ENCODE data around the gene ATG3.
A peak's percentile ranks its signal among the peaks of the same experiment; 100 is the strongest.
"Not testable (repeated sequence)": the region's sequence is repeated elsewhere in the genome, so short reads cannot be mapped to it uniquely, and the experiment has no call there.

ATG3 gene

GRCh38 chr3:112569265-112569664 lies 7.5 kb upstream of the ATG3 start:
- no CpG with 5 or more reads among the region's 1 CpG for WGBS (ENCODE audit: extremely low coverage, insufficient coverage, low lambda C conversion rate)
- no peak overlapping the region for H2BK120ac ChIP-seq (ENCODE audit: low read depth, low read length)
- no peak overlapping the region for H3K4me3 ChIP-seq (ENCODE audit: low read length)
- no peaks in the 10 kb centered on the region for H3K79me2 ChIP-seq (ENCODE audit: control insufficient read depth, insufficient read depth, low read length)
- H2BK15ac ChIP-seq (replicated peaks; ENCODE audit: low read depth) = no peak overlapping the region
- H3K27ac ChIP-seq (ENCODE audit: low read depth, low read length) = no peak overlapping the region
- H3K9ac ChIP-seq (ENCODE audit: low read length) = no peak overlapping the region
- H4K8ac ChIP-seq (ENCODE audit: low read depth, low read length) = no peak overlapping the region
- no peak overlapping the region for H3K56ac ChIP-seq (ENCODE audit: low read length)
- H2BK5ac ChIP-seq (ENCODE audit: low read length) = no peak overlapping the region
- no peak overlapping the region for H4K5ac ChIP-seq (ENCODE audit: low read length)
- H3K4ac ChIP-seq (ENCODE audit: low read depth, low read length) = no peak overlapping the region
- H3K4me1 ChIP-seq (ENCODE audit: control insufficient read depth, low read depth, low read length) = no peaks in the 10 kb centered on the region
- no peaks in the 10 kb centered on the region for H3K79me1 ChIP-seq (ENCODE audit: low read length)
- H3K18ac ChIP-seq (ENCODE audit: low read length) = no peak overlapping the region
- no peak overlapping the region for H3K4me2 ChIP-seq (ENCODE audit: low read length)
- no peaks in the 10 kb centered on the region for H3K36me3 ChIP-seq (ENCODE audit: control insufficient read depth, insufficient read depth, low read length)
- no peak for DNase-seq
- H2AK5ac ChIP-seq (ENCODE audit: low read length) = no peak overlapping the region
- no peaks in the 10 kb centered on the region for H3K27me3 ChIP-seq (ENCODE audit: insufficient read depth, low read length, poor library complexity)
- H3K23ac ChIP-seq (ENCODE audit: low read length) = no peak overlapping the region

DNA sequence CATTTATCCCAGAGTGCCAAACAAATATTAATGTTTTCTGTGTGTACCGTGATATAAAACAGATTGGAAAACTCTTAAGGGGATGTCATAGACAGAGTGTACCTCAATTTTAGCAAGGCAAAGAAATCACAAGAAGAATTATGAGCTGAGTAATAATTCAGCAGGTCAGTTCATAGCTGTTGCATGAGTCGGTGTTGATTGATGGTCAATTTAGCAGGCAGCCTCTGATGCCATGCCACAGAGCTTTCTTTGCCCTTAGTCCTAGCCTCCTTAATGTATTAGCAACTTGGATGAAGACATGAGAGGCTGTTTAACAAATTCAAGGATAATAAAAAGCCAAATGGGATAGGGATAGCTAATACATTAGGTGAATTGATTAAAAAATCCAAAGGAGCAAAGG lies 6.9 kb upstream of the ATG3 start:
- no peaks in the 10 kb centered on the region for H3K36me3 ChIP-seq (ENCODE audit: control insufficient read depth, insufficient read depth, low read length)
- H2BK15ac ChIP-seq (replicated peaks; ENCODE audit: low read depth) = no peak overlapping the region
- H3K18ac ChIP-seq (ENCODE audit: low read length) = no peak overlapping the region
- no peak overlapping the region for H3K4me2 ChIP-seq (ENCODE audit: low read length)
- H2BK120ac ChIP-seq (ENCODE audit: low read depth, low read length) = no peak overlapping the region
- H3K56ac ChIP-seq (ENCODE audit: low read length) = no peak overlapping the region
- H4K8ac ChIP-seq (ENCODE audit: low read depth, low read length) = no peak overlapping the region
- H4K5ac ChIP-seq (ENCODE audit: low read length) = no peak overlapping the region
- H3K4me3 ChIP-seq (ENCODE audit: low read length) = no peak overlapping the region
- H3K9ac ChIP-seq (ENCODE audit: low read length) = no peak overlapping the region
- no peak overlapping the region for H3K27ac ChIP-seq (ENCODE audit: low read depth, low read length)
- H3K79me2 ChIP-seq (ENCODE audit: control insufficient read depth, insufficient read depth, low read length) = no peaks in the 10 kb centered on the region
- WGBS (ENCODE audit: extremely low coverage, insufficient coverage, low lambda C conversion rate) = no CpG with 5 or more reads among the region's 2 CpGs
- H3K27me3 ChIP-seq (ENCODE audit: insufficient read depth, low read length, poor library complexity) = no peaks in the 10 kb centered on the region
- H2BK5ac ChIP-seq (ENCODE audit: low read length) = no peak overlapping the region
- H2AK5ac ChIP-seq (ENCODE audit: low read length) = no peak overlapping the region
- DNase-seq = no peak
- no peak overlapping the region for H3K23ac ChIP-seq (ENCODE audit: low read length)
- H3K4ac ChIP-seq (ENCODE audit: low read depth, low read length) = no peak overlapping the region
- H3K4me1 ChIP-seq (ENCODE audit: control insufficient read depth, low read depth, low read length) = no peaks in the 10 kb centered on the region
- no peaks in the 10 kb centered on the region for H3K79me1 ChIP-seq (ENCODE audit: low read length)

GRCh38 chr3:112564940-112565305 lies 3.2 kb upstream of the ATG3 start:
- Histone ChIP-seq H3K79me2 (ENCODE audit: control insufficient read depth, insufficient read depth, low read length) (peaks cover 2% of the 10 kb centered on the region), H3K4me3 (ENCODE audit: low read length) (no peak overlapping the region), H2AK5ac (ENCODE audit: low read length) (no peak overlapping the region), H3K4ac (ENCODE audit: low read depth, low read length) (no peak overlapping the region), H3K9ac (ENCODE audit: low read length) (no peak overlapping the region), H3K23ac (ENCODE audit: low read length) (no peak overlapping the region), H4K8ac (ENCODE audit: low read depth, low read length) (no peak overlapping the region), H2BK120ac (ENCODE audit: low read depth, low read length) (no peak overlapping the region), H3K56ac (ENCODE audit: low read length) (no peak overlapping the region), H3K79me1 (ENCODE audit: low read length) (no peaks in the 10 kb centered on the region), H3K18ac (ENCODE audit: low read length) (no peak overlapping the region), H3K4me2 (ENCODE audit: low read length) (no peak overlapping the region), H4K5ac (ENCODE audit: low read length) (no peak overlapping the region), H3K27me3 (ENCODE audit: insufficient read depth, low read length, poor library complexity) (no peaks in the 10 kb centered on the region), H3K27ac (ENCODE audit: low read depth, low read length) (no peak overlapping the region), H2BK15ac (replicated peaks; ENCODE audit: low read depth) (no peak overlapping the region), H2BK5ac (ENCODE audit: low read length) (no peak overlapping the region), H3K4me1 (ENCODE audit: control insufficient read depth, low read depth, low read length) (no peaks in the 10 kb centered on the region), H3K36me3 (ENCODE audit: control insufficient read depth, insufficient read depth, low read length) (no peaks in the 10 kb centered on the region)
- DNase-seq = no peak

DNA sequence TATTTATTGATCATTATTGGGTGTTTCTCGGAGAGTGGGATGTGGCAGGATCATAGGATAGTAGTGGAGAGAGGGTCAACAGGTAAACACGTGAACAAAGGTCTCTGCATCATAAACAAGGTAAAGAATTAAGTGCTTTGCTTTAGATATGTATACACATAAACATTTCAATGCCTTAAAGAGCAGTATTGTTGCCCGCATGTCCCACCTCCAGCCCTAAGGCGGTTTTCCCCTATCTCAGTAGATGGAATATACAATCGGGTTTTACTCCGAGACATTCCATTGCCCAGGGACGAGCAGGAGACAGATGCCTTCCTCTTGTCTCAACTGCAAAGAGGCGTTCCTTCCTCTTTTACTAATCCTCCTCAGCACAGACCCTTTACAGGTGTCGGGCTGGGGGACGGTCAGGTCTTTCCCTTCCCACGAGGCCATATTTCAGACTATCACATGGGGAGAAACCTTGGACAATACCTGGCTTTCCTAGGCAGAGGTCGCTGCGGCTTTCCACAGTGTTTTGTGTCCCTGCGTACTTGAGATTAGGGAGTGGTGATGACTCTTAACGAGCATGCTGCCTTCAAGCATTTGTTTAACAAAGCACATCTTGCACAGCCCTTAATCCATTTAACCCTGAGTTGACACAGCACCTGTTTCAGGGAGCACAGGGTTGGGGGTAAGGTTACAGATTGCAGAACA lies 2.6 kb upstream of the ATG3 start:
- H3K4ac ChIP-seq (ENCODE audit: low read depth, low read length); H2BK5ac ChIP-seq (ENCODE audit: low read length); H3K18ac ChIP-seq (ENCODE audit: low read length); H3K79me1 ChIP-seq (ENCODE audit: low read length); H2AK5ac ChIP-seq (ENCODE audit: low read length); H3K36me3 ChIP-seq (ENCODE audit: control insufficient read depth, insufficient read depth, low read length); H4K8ac ChIP-seq (ENCODE audit: low read depth, low read length); H3K9ac ChIP-seq (ENCODE audit: low read length); H3K4me1 ChIP-seq (ENCODE audit: control insufficient read depth, low read depth, low read length); H4K5ac ChIP-seq (ENCODE audit: low read length); H2BK15ac ChIP-seq (replicated peaks; ENCODE audit: low read depth); H3K27me3 ChIP-seq (ENCODE audit: insufficient read depth, low read length, poor library complexity); H3K56ac ChIP-seq (ENCODE audit: low read length); H3K27ac ChIP-seq (ENCODE audit: low read depth, low read length); H2BK120ac ChIP-seq (ENCODE audit: low read depth, low read length); H3K23ac ChIP-seq (ENCODE audit: low read length); H3K79me2 ChIP-seq (ENCODE audit: control insufficient read depth, insufficient read depth, low read length); H3K4me3 ChIP-seq (ENCODE audit: low read length); H3K4me2 ChIP-seq (ENCODE audit: low read length): not testable (repeated sequence)
- peak; percentile 70 for DNase-seq
- WGBS (ENCODE audit: extremely low coverage, insufficient coverage, low lambda C conversion rate) = no CpG with 5 or more reads among the region's 15 CpGs

- H2AK5ac ChIP-seq (ENCODE audit: low read length) = no peak overlapping the region
- H3K4me1 ChIP-seq (ENCODE audit: control insufficient read depth, low read depth, low read length) = no peaks in the 10 kb centered on the region
- H3K27ac ChIP-seq (ENCODE audit: low read depth, low read length) = peak overlapping the region; percentile 39
- H3K9ac ChIP-seq (ENCODE audit: low read length) = peak overlapping the region; percentile 88
- no peak for DNase-seq
- WGBS (ENCODE audit: extremely low coverage, insufficient coverage, low lambda C conversion rate) = no CpG with 5 or more reads among the region's 29 CpGs
- H3K36me3 ChIP-seq (ENCODE audit: control insufficient read depth, insufficient read depth, low read length) = no peaks in the 10 kb centered on the region
- no peak overlapping the region for H4K5ac ChIP-seq (ENCODE audit: low read length)
- peak overlapping the region; percentile 97 for H3K56ac ChIP-seq (ENCODE audit: low read length)
- no peak overlapping the region for H4K8ac ChIP-seq (ENCODE audit: low read depth, low read length)
- H3K18ac ChIP-seq (ENCODE audit: low read length) = no peak overlapping the region
- peak overlapping the region; percentile 96 for H3K4me2 ChIP-seq (ENCODE audit: low read length)
- H3K79me1 ChIP-seq (ENCODE audit: low read length) = no peaks in the 10 kb centered on the region
- H2BK15ac ChIP-seq (replicated peaks; ENCODE audit: low read depth) = no peak overlapping the region
- no peak overlapping the region for H3K23ac ChIP-seq (ENCODE audit: low read length)
- peak overlapping the region; percentile 40 for H2BK5ac ChIP-seq (ENCODE audit: low read length)
- H3K27me3 ChIP-seq (ENCODE audit: insufficient read depth, low read length, poor library complexity) = no peaks in the 10 kb centered on the region
- H3K4ac ChIP-seq (ENCODE audit: low read depth, low read length) = no peak overlapping the region
- peaks cover 4% of the 10 kb centered on the region for H3K79me2 ChIP-seq (ENCODE audit: control insufficient read depth, insufficient read depth, low read length)
- no peak overlapping the region for H2BK120ac ChIP-seq (ENCODE audit: low read depth, low read length)
- H3K4me3 ChIP-seq (ENCODE audit: low read length) = peak overlapping the region; percentile 96
Observed at GRCh38 chr3:112561484-112561733, 353 bp downstream of the ATG3 start.

- Histone ChIP-seq H3K36me3 (ENCODE audit: control insufficient read depth, insufficient read depth, low read length) (no peaks in the 10 kb centered on the region), H3K27me3 (ENCODE audit: insufficient read depth, low read length, poor library complexity) (no peaks in the 10 kb centered on the region), H3K23ac (ENCODE audit: low read length) (no peak overlapping the region), H2BK15ac (replicated peaks; ENCODE audit: low read depth) (no peak overlapping the region), H3K56ac (ENCODE audit: low read length) (peak overlapping the region; percentile 97), H3K79me1 (ENCODE audit: low read length) (no peaks in the 10 kb centered on the region), H3K27ac (ENCODE audit: low read depth, low read length) (peak overlapping the region; percentile 19), H3K4me1 (ENCODE audit: control insufficient read depth, low read depth, low read length) (no peaks in the 10 kb centered on the region), H3K79me2 (ENCODE audit: control insufficient read depth, insufficient read depth, low read length) (peaks cover 4% of the 10 kb centered on the region), H4K8ac (ENCODE audit: low read depth, low read length) (no peak overlapping the region), H2AK5ac (ENCODE audit: low read length) (no peak overlapping the region), H4K5ac (ENCODE audit: low read length) (no peak overlapping the region), H2BK120ac (ENCODE audit: low read depth, low read length) (no peak overlapping the region), H3K4ac (ENCODE audit: low read depth, low read length) (no peak overlapping the region), H3K9ac (ENCODE audit: low read length) (peak overlapping the region; percentile 88), H3K4me3 (ENCODE audit: low read length) (peak overlapping the region; percentile 96), H2BK5ac (ENCODE audit: low read length) (no peak overlapping the region), H3K18ac (ENCODE audit: low read length) (no peak overlapping the region), H3K4me2 (ENCODE audit: low read length) (peak overlapping the region; percentile 96)
- WGBS (ENCODE audit: extremely low coverage, insufficient coverage, low lambda C conversion rate) = no CpG with 5 or more reads among the region's 29 CpGs
- DNase-seq = peak; percentile 95
Observed at GRCh38 chr3:112560721-112561483, 860 bp downstream of the ATG3 start.
